Testis (tissue), 3 donors: Measurements from ENCODE around the gene ITPR2. TPM values are rescaled to one million over a fixed set of nuclear protein-coding genes. Genes with fewer than 3 reads are reported as not detected.
A peak's percentile ranks its signal among the peaks of the same experiment; 100 is the strongest.

Experiments used
- DNase-seq: peaks from one replicate; pipeline ENCODE4 v3.0.0-alpha.2; 2019
- H3K27ac ChIP-seq, 2 donors: fragments of 200-600 bp; sonication (generic); one replicate each; pipeline ENCODE4 v1.5.1; 2019
- H3K27me3 ChIP-seq: fragments of 200-600 bp; sonication (generic); one replicate; pipeline ENCODE4 v1.5.1; 2019
- H3K36me3 ChIP-seq: fragments of 200-600 bp; sonication (generic); one replicate; pipeline ENCODE4 v1.5.1; 2017; ENCODE audit warnings: low read depth; ENCODE audit errors: missing control alignments
- H3K4me1 ChIP-seq: fragments of 200-600 bp; sonication (generic); one replicate; pipeline ENCODE4 v1.5.1; 2019
- H3K4me3 ChIP-seq, 2 donors: fragments of 200-600 bp; sonication (generic); one replicate each; pipeline ENCODE4 v1.5.1; 2017 to 2019
- H3K9me3 ChIP-seq: fragments of 200-600 bp; sonication (generic); one replicate; pipeline ENCODE4 v1.5.1; 2017
- CTCF ChIP-seq, 3 experiments: fragments of 450-650 bp in 2 of 3; fragments of 200-600 bp in 1 of 3; sonication (generic) in 1 of 3; IDR thresholded peaks; one replicate each; pipeline ENCODE4 v1.5.1; 2016 to 2019; ENCODE audit warnings: antibody characterized with exemption in 3 of 3, mild to moderate bottlenecking in 2 of 3, moderate library complexity in 1 of 3
- POLR2A ChIP-seq: fragments of 450-650 bp; IDR thresholded peaks from one replicate; pipeline ENCODE4 v1.6.1; 2017; ENCODE audit warnings: antibody characterized with exemption, mild to moderate bottlenecking, moderate library complexity
- WGBS, 2 donors: methylation state at CpG; one replicate each; pipeline ENCODE4 v1.1.5; 2018; 5-methylcytosine and 5-hydroxymethylcytosine counted together
- intact Hi-C: fragments of 100-400 bp; cut with DNase I; formaldehyde crosslinking; loops from one replicate; pipeline ENCODE4 v1.15.1; 2023; ENCODE audit warnings: low total_unique reads
- polyA plus RNA-seq: library from polyadenylated mRNA; stranded (reverse); fragments of 350-450 nt; fragmentation: Illumina TruSeq; extraction: RNeasy Lipid Tissue Mini Kit (QIAGEN cat#74804); gene quantifications from one replicate; pipeline ENCODE4 v1.2.3, GENCODE V29; 2014; ENCODE audit warnings: low read depth, low replicate concordance; ENCODE audit not compliant: insufficient read depth
- total RNA-seq, 2 donors: library from RNA; depleted of rRNA; stranded (reverse); fragments of >200 nt; gene quantifications; one replicate each; pipeline ENCODE4 v1.2.3, GENCODE V29; 2016

The ITPR2 gene
- total and polyA plus RNA-seq, 3 donors from 2014 or later: 4.9 to 60.6 (median 56.9) TPM

DNA sequence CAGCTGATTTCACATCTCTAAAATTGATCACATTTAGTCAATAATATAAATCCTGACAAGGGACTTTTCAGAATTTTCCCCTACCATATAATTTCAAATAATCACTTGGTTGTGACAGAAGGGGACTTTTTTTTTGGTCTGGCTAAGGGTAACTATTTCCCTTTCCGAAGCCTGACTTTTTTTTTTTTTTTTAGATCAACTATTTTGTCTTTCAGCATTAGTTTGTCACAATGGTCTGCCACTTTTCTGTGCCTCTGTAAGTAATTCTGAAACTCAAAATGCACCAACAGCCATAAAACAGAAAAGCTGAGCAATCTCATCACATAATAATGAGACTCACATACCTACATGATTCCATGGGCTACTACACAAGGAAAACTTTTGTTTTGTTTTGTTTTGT lies 371.2 kb downstream of the ITPR2 start:
- Histone ChIP-seq H3K4me3 (no peak overlapping the region), H3K4me1 (no peaks in the 10 kb centered on the region), H3K27me3 (no peaks in the 10 kb centered on the region), H3K27ac (no peak overlapping the region), H3K36me3 (no peaks in the 10 kb centered on the region), H3K9me3 (no peaks in the 10 kb centered on the region)
- intact Hi-C loops: no loop called here
- DNase-seq: no peak
- TF ChIP-seq POLR2A: no peak
- no peak for TF ChIP-seq CTCF (IDR thresholded peaks at IDR 0.05)
- WGBS, 2 donors: 80 to 95% methylated on average over 1 of the region's 1 CpG

GRCh38 chr12:26460361-26460760 lies 372.6 kb downstream of the ITPR2 start:
- Histone ChIP-seq H3K27me3 (no peaks in the 10 kb centered on the region), H3K9me3 (no peaks in the 10 kb centered on the region), H3K36me3 (no peaks in the 10 kb centered on the region), H3K4me1 (peaks cover 3% of the 10 kb centered on the region), H3K27ac (no peak overlapping the region), H3K4me3 (no peak overlapping the region)
- 88 to 90% methylated on average over 6 of the region's 6 CpGs for WGBS, 2 donors
- no peak for DNase-seq
- TF ChIP-seq CTCF (IDR thresholded peaks at IDR 0.05) (no peak), POLR2A (no peak)
- intact Hi-C loops: no loop called here

DNA sequence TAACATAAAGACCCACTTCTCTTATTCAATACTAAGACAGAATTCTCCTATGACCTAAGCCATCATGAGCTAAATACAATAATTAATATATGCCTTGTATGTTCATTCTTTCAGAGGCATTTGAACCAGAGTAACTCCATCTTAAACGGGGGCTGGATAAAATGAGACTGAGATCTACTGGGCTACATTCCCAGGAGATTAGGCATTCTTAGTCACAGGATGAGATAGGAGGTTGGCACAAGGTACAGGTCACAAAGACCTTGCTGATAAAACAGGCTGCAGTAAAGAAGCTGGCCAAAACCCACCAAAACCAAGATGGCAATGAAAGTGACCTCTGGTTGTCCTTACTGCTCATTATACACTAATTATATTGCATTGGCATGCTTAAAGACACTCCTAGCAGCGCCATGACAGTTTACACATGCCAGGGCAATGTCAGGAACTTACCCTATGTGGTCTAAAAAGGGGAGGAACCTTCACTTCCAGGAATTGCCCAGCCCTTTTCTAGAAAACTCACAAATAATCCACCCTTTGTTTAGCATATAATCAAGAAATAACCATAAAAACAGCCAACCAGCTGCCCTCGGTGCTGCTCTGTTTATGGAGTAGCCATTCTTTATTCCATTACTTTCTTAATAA lies 376.9 kb downstream of the ITPR2 start:
- 62 to 67% methylated on average over 3 of the region's 3 CpGs for WGBS, 2 donors
- Histone ChIP-seq H3K36me3 (no peaks in the 10 kb centered on the region), H3K9me3 (no peaks in the 10 kb centered on the region), H3K27me3 (no peaks in the 10 kb centered on the region), H3K4me1 (peaks cover 3% of the 10 kb centered on the region), H3K27ac (no peak overlapping the region), H3K4me3 (no peak overlapping the region)
- intact Hi-C loops: no loop called here
- TF ChIP-seq CTCF (IDR thresholded peaks at IDR 0.05) (no peak), POLR2A (no peak)
- DNase-seq: peak; percentile 19

GRCh38 chr12:26453246-26453645 lies 379.7 kb downstream of the ITPR2 start:
- H3K36me3 ChIP-seq: no peaks in the 10 kb centered on the region
- no peak overlapping the region for H3K4me3 ChIP-seq
- no peaks in the 10 kb centered on the region for H3K27me3 ChIP-seq
- H3K9me3 ChIP-seq: no peaks in the 10 kb centered on the region
- no peak overlapping the region for H3K27ac ChIP-seq
- WGBS, 2 donors: 93 to 96% methylated on average over 3 of the region's 3 CpGs
- H3K4me1 ChIP-seq: peaks cover 3% of the 10 kb centered on the region
- TF ChIP-seq CTCF (IDR thresholded peaks at IDR 0.05) (no peak), POLR2A (no peak)
- intact Hi-C loops: no loop called here
- DNase-seq: no peak

DNA sequence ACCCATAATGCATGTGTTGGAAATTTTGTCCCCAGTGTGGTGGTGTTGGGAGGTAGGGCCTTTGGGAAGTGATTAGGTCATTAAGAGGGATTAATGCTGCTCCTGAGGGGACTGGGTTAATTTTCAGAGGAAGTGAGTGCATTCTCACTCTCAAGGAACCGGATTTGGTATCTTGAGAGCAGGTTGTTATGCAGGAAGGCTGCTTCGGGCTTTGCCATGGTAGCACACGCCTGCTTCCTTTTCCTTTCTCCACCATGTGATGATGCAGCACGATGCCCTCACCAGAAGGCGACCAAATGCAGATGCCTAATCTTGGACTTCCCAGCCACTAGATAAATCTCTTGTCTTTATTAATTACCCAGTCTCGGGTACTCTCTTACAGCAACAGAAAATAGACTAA lies 380.5 kb downstream of the ITPR2 start:
- no peak overlapping the region for H3K4me3 ChIP-seq
- intact Hi-C loops: no loop called here
- TF ChIP-seq CTCF (IDR thresholded peaks at IDR 0.05) (no peak), POLR2A (no peak)

More for the DNA sequence above, 380.5 kb downstream of the ITPR2 start:
- Histone ChIP-seq H3K36me3 (no peaks in the 10 kb centered on the region), H3K9me3 (no peaks in the 10 kb centered on the region), H3K27ac (no peak overlapping the region), H3K27me3 (no peaks in the 10 kb centered on the region), H3K4me1 (peaks cover 3% of the 10 kb centered on the region)
- WGBS, 2 donors: 84 to 91% methylated on average over 6 of the region's 6 CpGs
- DNase-seq: no peak
